ENCODE results near the gene AHRR. TPM values are rescaled to one million over a fixed set of nuclear protein-coding genes. Genes with fewer than 3 reads are reported as not detected.
"Not testable (repeated sequence)": the region's sequence is repeated elsewhere in the genome, so short reads cannot be mapped to it uniquely, and the experiment has no call there.

The AHRR gene
- total and polyA plus RNA-seq, 7 donors = under 0.01 to 1.8 (median 1.0) TPM; not detected in 1

DNA sequence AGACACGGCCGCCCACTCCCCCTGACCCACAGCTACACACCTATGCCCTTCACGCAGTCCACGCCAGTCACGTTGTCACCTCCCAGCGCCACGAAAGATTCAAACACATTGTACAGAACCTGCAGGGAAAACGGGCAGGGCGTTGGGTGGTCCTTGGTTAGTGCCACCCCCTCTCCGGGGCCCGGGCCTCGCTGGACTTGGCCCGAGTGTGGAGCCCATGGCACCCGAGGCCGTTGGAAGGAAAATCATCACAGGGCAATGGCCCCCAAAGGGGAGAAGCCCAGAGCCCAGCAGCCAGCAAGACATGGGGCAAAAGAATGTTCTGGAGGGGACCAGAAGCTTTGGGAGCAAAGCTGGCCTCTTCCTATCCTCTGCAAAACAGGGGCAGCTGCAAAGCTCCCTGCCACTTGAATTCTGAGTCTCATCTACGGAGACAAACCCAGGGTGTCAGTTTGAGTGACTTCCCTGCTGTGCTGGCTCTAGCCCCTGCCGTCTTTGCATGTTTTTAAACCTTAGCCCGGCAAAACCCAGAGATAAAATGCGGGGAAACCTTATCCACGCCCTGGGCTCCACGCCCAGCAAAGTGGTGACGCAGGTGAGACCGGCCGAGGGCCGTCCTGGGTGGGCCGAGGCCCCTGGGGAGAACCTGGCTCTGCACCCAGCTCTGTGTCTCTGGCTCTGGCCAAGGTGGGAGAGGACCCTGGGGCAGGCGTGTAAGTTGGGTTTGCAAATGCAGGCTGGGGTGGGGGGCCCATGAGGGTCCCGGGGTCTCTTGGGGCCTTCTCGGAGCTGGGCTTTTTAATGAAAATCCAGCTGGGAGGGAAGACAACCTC is 163.8 kb downstream of the AHRR start:
- intact Hi-C loops (cut with DNase I) = no loop called here
- TF ChIP-seq POLR2AphosphoS5 (IDR thresholded peaks at IDR 0.05) = no peak
- TF ChIP-seq CTCF (IDR thresholded peaks at IDR 0.05) = no peak
- no peak for TF ChIP-seq POLR2A (IDR thresholded peaks at IDR 0.05)
- no peak for TF ChIP-seq EP300 (IDR thresholded peaks at IDR 0.05)
- H3K27me3 ChIP-seq = peaks cover 9 to 63% (median 35%) of the 10 kb centered on the region in 3 donors

GRCh38 chr5:485946-486491 is 164.5 kb downstream of the AHRR start:
- no peak for DNase-seq
- peaks cover 4 to 56% (median 30%) of the 10 kb centered on the region in 3 donors for H3K27me3 ChIP-seq
- intact Hi-C loops (cut with DNase I) = no loop called here
- H3K27ac ChIP-seq = no peak overlapping the region
- no peaks in the 10 kb centered on the region for H3K4me1 ChIP-seq
- no peak overlapping the region for H3K4me3 ChIP-seq
- H3K36me3 ChIP-seq = no peaks in the 10 kb centered on the region
- 35 to 43% methylated on average over 23 of the region's 23 CpGs for WGBS, 2 donors
- no peaks in the 10 kb centered on the region for H3K9me3 ChIP-seq
- TF ChIP-seq CTCF (IDR thresholded peaks at IDR 0.05) (no peak), POLR2AphosphoS5 (IDR thresholded peaks at IDR 0.05) (no peak), EP300 (IDR thresholded peaks at IDR 0.05) (no peak), POLR2A (IDR thresholded peaks at IDR 0.05) (no peak)

More for the DNA sequence above, 163.8 kb downstream of the AHRR start:
- DNase-seq = no peak
- no peaks in the 10 kb centered on the region for H3K9me3 ChIP-seq
- H3K4me1 ChIP-seq = no peaks in the 10 kb centered on the region
- no peak overlapping the region for H3K27ac ChIP-seq
- H3K4me3 ChIP-seq = no peak overlapping the region
- WGBS, 2 donors = 60 to 81% methylated on average over 29 of the region's 29 CpGs
- H3K36me3 ChIP-seq = no peaks in the 10 kb centered on the region

- H3K4me3 ChIP-seq; H3K9me3 ChIP-seq; DNase-seq; intact Hi-C loops (cut with DNase I); H3K4me1 ChIP-seq; H3K27ac ChIP-seq; H3K36me3 ChIP-seq: not testable (repeated sequence)
- WGBS, 2 donors = 88 to 95% methylated on average over 18 of the region's 22 CpGs
- H3K27me3 ChIP-seq = peaks cover 0 to 53% (median 24%) of the 10 kb centered on the region in 3 donors
These were observed 165.1 kb downstream of the AHRR start for GRCh38 chr5:486597-486996.

Other genes starting within 250 kb of the AHRR start
- 1 to 10 TPM in 1 of 4 donors, under 1 TPM in 3; 0.14 to 1.9 (median 0.43) TPM for gene PLEKHG4B, start 229.5 kb upstream of the AHRR start, total RNA-seq
- under 1 TPM in 1 of 3 donors, not detected in 2; 0.04 TPM for gene PLEKHG4B, start 229.5 kb upstream of the AHRR start, polyA plus RNA-seq
- under 1 TPM in 1 of 4 donors, not detected in 3; 0.66 TPM for gene LRRC14B, start 130.2 kb upstream of the AHRR start, total RNA-seq
- not detected for gene LRRC14B, start 130.2 kb upstream of the AHRR start, polyA plus RNA-seq
- 1 to 10 TPM; 5.7 to 8.3 (median 7.1) TPM for gene CCDC127, start 103.6 kb upstream of the AHRR start, total RNA-seq
- 1 to 10 TPM; 1.2 to 3.3 (median 1.2) TPM for gene CCDC127, start 103.6 kb upstream of the AHRR start, polyA plus RNA-seq
- gene SDHA, start 103.4 kb upstream of the AHRR start, total RNA-seq = 10 to 100 TPM; 72.7 to 87.0 (median 80.2) TPM
- gene SDHA, start 103.4 kb upstream of the AHRR start, polyA plus RNA-seq = 100 to 1,000 TPM; 184 to 290 (median 187) TPM
- gene PDCD6, start 50.1 kb upstream of the AHRR start, total RNA-seq = 10 to 100 TPM; 47.6 to 69.1 (median 53.5) TPM
- gene PDCD6, start 50.1 kb upstream of the AHRR start, polyA plus RNA-seq = 100 to 1,000 TPM; 174 to 231 (median 182) TPM
- 10 to 100 TPM; 45.7 to 68.7 (median 48.5) TPM for gene EXOC3, start 121.5 kb downstream of the AHRR start, total RNA-seq
- 10 to 100 TPM; 18.6 to 60.9 (median 36.1) TPM for gene EXOC3, start 121.5 kb downstream of the AHRR start, polyA plus RNA-seq
- 1 to 10 TPM in 3 of 4 donors, under 1 TPM in 1; 0.83 to 2.5 (median 2.4) TPM for gene SLC9A3, start 202.7 kb downstream of the AHRR start, total RNA-seq
- gene SLC9A3, start 202.7 kb downstream of the AHRR start, polyA plus RNA-seq = 10 to 100 TPM; 12.0 to 51.3 (median 19.9) TPM

Data from sigmoid colon (tissue), 7 donors.